ENCODE measurements around the gene TNS3. TPM values are rescaled to one million over a fixed set of nuclear protein-coding genes. Genes with fewer than 3 reads are reported as not detected.

The TNS3 gene
- total RNA-seq, 1 donor from 2014 or later = 168 TPM

- Histone ChIP-seq H3K36me3 (no peaks in the 10 kb centered on the region), H3K4me3 (no peak overlapping the region), H3K9me3 (no peaks in the 10 kb centered on the region), H3K27me3 (no peaks in the 10 kb centered on the region), H3K27ac (peak overlapping the region; percentile 2), H3K4me1 (peaks cover 52% of the 10 kb centered on the region)
- ATAC-seq (peak; percentile 64), DNase-seq (no peak)
- TF ChIP-seq CTCF (IDR thresholded peaks at IDR 0.05) = no peak
- intact Hi-C loops (cut with DNase I) = no loop called here
Observed at GRCh38 chr7:47497367-47498096, 84.4 kb downstream of the TNS3 start.

- ATAC-seq (no peak), DNase-seq (no peak)
- Histone ChIP-seq H3K4me3 (no peak overlapping the region), H3K27ac (peak overlapping the region; percentile 24), H3K36me3 (no peaks in the 10 kb centered on the region), H3K4me1 (peaks cover 50% of the 10 kb centered on the region), H3K27me3 (no peaks in the 10 kb centered on the region), H3K9me3 (no peaks in the 10 kb centered on the region)
- TF ChIP-seq CTCF (IDR thresholded peaks at IDR 0.05) = no peak
- intact Hi-C loops (cut with DNase I) = no loop called here
Observed at GRCh38 chr7:47496666-47497065, 85.2 kb downstream of the TNS3 start.

- TF ChIP-seq CTCF (IDR thresholded peaks at IDR 0.05) = no peak
- Histone ChIP-seq H3K4me3 (no peak overlapping the region), H3K9me3 (no peaks in the 10 kb centered on the region), H3K36me3 (no peaks in the 10 kb centered on the region), H3K27ac (no peak overlapping the region), H3K27me3 (no peaks in the 10 kb centered on the region), H3K4me1 (peaks cover 46% of the 10 kb centered on the region)
- no peak for ATAC-seq
- no peak for DNase-seq
- intact Hi-C loops (cut with DNase I) = no loop called here
Observed at GRCh38 chr7:47496056-47496665, 85.8 kb downstream of the TNS3 start.

GRCh38 chr7:47493976-47494911 is 87.7 kb downstream of the TNS3 start:
- intact Hi-C loops (cut with DNase I) = no loop called here
- DNase-seq (no peak), ATAC-seq (peak; percentile 28)
- H3K36me3 ChIP-seq = no peaks in the 10 kb centered on the region
- no peaks in the 10 kb centered on the region for H3K9me3 ChIP-seq
- peak overlapping the region; percentile 25 for H3K4me3 ChIP-seq
- no peaks in the 10 kb centered on the region for H3K27me3 ChIP-seq
- peak overlapping the region; percentile 63 for H3K27ac ChIP-seq
- no peak for TF ChIP-seq CTCF (IDR thresholded peaks at IDR 0.05)
- peaks cover 39% of the 10 kb centered on the region for H3K4me1 ChIP-seq

GRCh38 chr7:47492716-47493325 is 89.1 kb downstream of the TNS3 start:
- intact Hi-C loops (cut with DNase I) = no loop called here
- Histone ChIP-seq H3K36me3 (no peaks in the 10 kb centered on the region), H3K9me3 (no peaks in the 10 kb centered on the region), H3K4me1 (peaks cover 44% of the 10 kb centered on the region), H3K27me3 (no peaks in the 10 kb centered on the region), H3K4me3 (no peak overlapping the region), H3K27ac (no peak overlapping the region)
- TF ChIP-seq CTCF (IDR thresholded peaks at IDR 0.05) = no peak
- ATAC-seq (no peak), DNase-seq (no peak)
